Tongue (tissue), 2 donors: ENCODE data around the gene INHBA. TPM values are rescaled to one million over a fixed set of nuclear protein-coding genes. Genes with fewer than 3 reads are reported as not detected.

Experiments
- DNase-seq: peaks from one replicate; pipeline ENCODE4 v3.0.0-alpha.2; 2015
- total RNA-seq: library from RNA; depleted of rRNA; stranded (reverse); fragments of >200 nt; gene quantifications from one replicate; pipeline ENCODE4 v1.2.3, GENCODE V29; 2014

The INHBA gene
- total RNA-seq, 1 donor from 2014 or later: 5.5 TPM

- no peak for DNase-seq
Observed at GRCh38 chr7:41711283-41712064, 8.6 kb upstream of the INHBA start.

- no peak for DNase-seq
Observed at GRCh38 chr7:41710838-41711237, 7.9 kb upstream of the INHBA start.

GRCh38 chr7:41709621-41710020 lies 6.7 kb upstream of the INHBA start:
- DNase-seq: no peak

- no peak for DNase-seq
Observed at GRCh38 chr7:41708581-41709358, 5.9 kb upstream of the INHBA start.

- DNase-seq: no peak
Observed at GRCh38 chr7:41706228-41706930, 3.5 kb upstream of the INHBA start.

GRCh38 chr7:41705109-41705901 lies 2.4 kb upstream of the INHBA start:
- DNase-seq: peak; percentile 86

- no peak for DNase-seq
Observed at GRCh38 chr7:41701068-41701941, 1.6 kb downstream of the INHBA start.

GRCh38 chr7:41700044-41700471 lies 2.8 kb downstream of the INHBA start:
- no peak for DNase-seq

GRCh38 chr7:41699516-41699915 lies 3.4 kb downstream of the INHBA start:
- DNase-seq: peak; percentile 41

GRCh38 chr7:41698726-41699125 lies 4.2 kb downstream of the INHBA start:
- no peak for DNase-seq

GRCh38 chr7:41698114-41698513 lies 4.8 kb downstream of the INHBA start:
- no peak for DNase-seq

- peak; percentile 91 for DNase-seq
Observed at GRCh38 chr7:41696323-41696916, 6.5 kb downstream of the INHBA start.

- DNase-seq: no peak
Observed at GRCh38 chr7:41695661-41696322, 7.1 kb downstream of the INHBA start.

- DNase-seq: no peak
Observed at GRCh38 chr7:41694495-41694894, 8.4 kb downstream of the INHBA start.

GRCh38 chr7:41693150-41693997 lies 9.5 kb downstream of the INHBA start:
- DNase-seq: no peak

- no peak for DNase-seq
Observed at GRCh38 chr7:41692251-41692650, 10.6 kb downstream of the INHBA start.

GRCh38 chr7:41691286-41692190 lies 11.4 kb downstream of the INHBA start:
- DNase-seq: no peak

GRCh38 chr7:41689815-41690214 lies 13.1 kb downstream of the INHBA start:
- DNase-seq: no peak
